Liver (tissue), 3 donors: ENCODE measurements around the gene GLS.

ENCODE experiments used
- GABPA ChIP-seq, 2 donors: IDR thresholded peaks in 1 of 2; conservative IDR thresholded peaks in 1 of 2; 2 replicates each; pipeline ENCODE4 v1.6.1; 2016; ENCODE audit warnings: antibody characterized with exemption in 2 of 2, mild to moderate bottlenecking in 1 of 2, moderate library complexity in 1 of 2
- TAF1 ChIP-seq: conservative IDR thresholded peaks from 2 replicates; pipeline ENCODE4 v1.6.1; 2016; ENCODE audit warnings: antibody characterized with exemption, mild to moderate bottlenecking
- YY1 ChIP-seq: IDR thresholded peaks from 2 replicates; pipeline ENCODE4 v1.6.1; 2016; ENCODE audit warnings: antibody characterized with exemption, mild to moderate bottlenecking
- TF ChIP-seq, protein P1 (sequence below): fragments of 150-350 bp; IDR thresholded peaks from 2 replicates; pipeline ENCODE4 v1.5.1; 2017; ENCODE audit warnings: improper control_type of control experiment, low read depth, low read length; ENCODE audit not compliant: missing input control
- TF ChIP-seq, protein P2 (sequence below): IDR thresholded peaks from 2 replicates; pipeline ENCODE4 v1.6.1; 2016; ENCODE audit warnings: antibody characterized with exemption
- TF ChIP-seq, protein P3 (sequence below): IDR thresholded peaks from 2 replicates; pipeline ENCODE4 v1.6.1; 2016; ENCODE audit warnings: antibody characterized with exemption
- donor health status: healthy.
- donor health status: healthy.

DNA sequence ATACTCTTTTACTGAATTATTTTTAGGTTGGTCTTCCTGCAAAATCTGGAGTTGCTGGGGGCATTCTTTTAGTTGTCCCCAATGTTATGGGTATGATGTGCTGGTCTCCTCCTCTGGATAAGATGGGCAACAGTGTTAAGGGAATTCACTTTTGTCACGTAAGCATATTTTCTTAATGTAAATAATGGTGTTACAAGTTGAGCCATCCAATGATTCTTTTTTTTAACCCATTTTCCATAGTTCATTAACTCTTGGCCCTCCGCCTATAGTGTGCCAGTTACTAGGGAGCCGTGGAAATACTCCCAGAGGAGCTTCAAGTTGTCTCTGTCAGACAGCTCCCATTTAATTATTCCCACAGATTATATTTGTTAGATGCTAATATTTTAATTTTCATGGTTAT, 49.8 kb downstream of the GLS start:
- TF ChIP-seq, protein P1, sequence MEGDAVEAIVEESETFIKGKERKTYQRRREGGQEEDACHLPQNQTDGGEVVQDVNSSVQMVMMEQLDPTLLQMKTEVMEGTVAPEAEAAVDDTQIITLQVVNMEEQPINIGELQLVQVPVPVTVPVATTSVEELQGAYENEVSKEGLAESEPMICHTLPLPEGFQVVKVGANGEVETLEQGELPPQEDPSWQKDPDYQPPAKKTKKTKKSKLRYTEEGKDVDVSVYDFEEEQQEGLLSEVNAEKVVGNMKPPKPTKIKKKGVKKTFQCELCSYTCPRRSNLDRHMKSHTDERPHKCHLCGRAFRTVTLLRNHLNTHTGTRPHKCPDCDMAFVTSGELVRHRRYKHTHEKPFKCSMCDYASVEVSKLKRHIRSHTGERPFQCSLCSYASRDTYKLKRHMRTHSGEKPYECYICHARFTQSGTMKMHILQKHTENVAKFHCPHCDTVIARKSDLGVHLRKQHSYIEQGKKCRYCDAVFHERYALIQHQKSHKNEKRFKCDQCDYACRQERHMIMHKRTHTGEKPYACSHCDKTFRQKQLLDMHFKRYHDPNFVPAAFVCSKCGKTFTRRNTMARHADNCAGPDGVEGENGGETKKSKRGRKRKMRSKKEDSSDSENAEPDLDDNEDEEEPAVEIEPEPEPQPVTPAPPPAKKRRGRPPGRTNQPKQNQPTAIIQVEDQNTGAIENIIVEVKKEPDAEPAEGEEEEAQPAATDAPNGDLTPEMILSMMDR, result no peak
- TF ChIP-seq, protein P2, sequence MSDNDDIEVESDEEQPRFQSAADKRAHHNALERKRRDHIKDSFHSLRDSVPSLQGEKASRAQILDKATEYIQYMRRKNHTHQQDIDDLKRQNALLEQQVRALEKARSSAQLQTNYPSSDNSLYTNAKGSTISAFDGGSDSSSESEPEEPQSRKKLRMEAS, result no peak
- TF ChIP-seq GABPA (IDR thresholded peaks at IDR 0.05 in 1 of 2, conservative IDR thresholded peaks at IDR 0.05 in 1 of 2) (no peak), YY1 (no peak), TAF1 (no peak)
- TF ChIP-seq, protein P3, sequence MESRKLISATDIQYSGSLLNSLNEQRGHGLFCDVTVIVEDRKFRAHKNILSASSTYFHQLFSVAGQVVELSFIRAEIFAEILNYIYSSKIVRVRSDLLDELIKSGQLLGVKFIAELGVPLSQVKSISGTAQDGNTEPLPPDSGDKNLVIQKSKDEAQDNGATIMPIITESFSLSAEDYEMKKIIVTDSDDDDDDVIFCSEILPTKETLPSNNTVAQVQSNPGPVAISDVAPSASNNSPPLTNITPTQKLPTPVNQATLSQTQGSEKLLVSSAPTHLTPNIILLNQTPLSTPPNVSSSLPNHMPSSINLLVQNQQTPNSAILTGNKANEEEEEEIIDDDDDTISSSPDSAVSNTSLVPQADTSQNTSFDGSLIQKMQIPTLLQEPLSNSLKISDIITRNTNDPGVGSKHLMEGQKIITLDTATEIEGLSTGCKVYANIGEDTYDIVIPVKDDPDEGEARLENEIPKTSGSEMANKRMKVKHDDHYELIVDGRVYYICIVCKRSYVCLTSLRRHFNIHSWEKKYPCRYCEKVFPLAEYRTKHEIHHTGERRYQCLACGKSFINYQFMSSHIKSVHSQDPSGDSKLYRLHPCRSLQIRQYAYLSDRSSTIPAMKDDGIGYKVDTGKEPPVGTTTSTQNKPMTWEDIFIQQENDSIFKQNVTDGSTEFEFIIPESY, result no peak
